ENCODE data around the gene PASK. TPM values are rescaled to one million over a fixed set of nuclear protein-coding genes. Genes with fewer than 3 reads are reported as not detected.

The PASK gene
- polyA plus RNA-seq, 3 donors = 0.56 to 4.3 (median 0.70) TPM

GRCh38 chr2:241195506-241196130, 46.3 kb upstream of the PASK start:
- Histone ChIP-seq H3K79me2 (ENCODE audit: insufficient read depth, low read length) (no peaks in the 10 kb centered on the region), H3K27me3 (ENCODE audit: control insufficient read depth in 2 of 2, insufficient read depth in 2 of 2, low read length in 2 of 2) (no peaks in the 10 kb centered on the region), H3K4me3 (replicated peaks in 1 of 3; ENCODE audit: low read depth in 2 of 3, low read length in 3 of 3) (no peak overlapping the region), H3K4me2 (replicated peaks; ENCODE audit: extremely low read depth, low read length, poor library complexity, severe bottlenecking) (no peak overlapping the region), H3K4me1 (ENCODE audit: control insufficient read depth in 1 of 2, insufficient read depth in 2 of 2, low read length in 2 of 2) (no peaks in the 10 kb centered on the region), H2AFZ (ENCODE audit: insufficient read depth, low read depth, low read length, poor library complexity, severe bottlenecking) (no peak overlapping the region), H3K9me3 (replicated peaks in 1 of 2; ENCODE audit: control insufficient read depth in 1 of 2, insufficient read depth in 1 of 2, low read length in 2 of 2) (no peaks in the 10 kb centered on the region), H4K20me1 (ENCODE audit: insufficient read depth, low read length) (no peaks in the 10 kb centered on the region), H3K36me3 (replicated peaks in 1 of 2; ENCODE audit: control insufficient read depth in 1 of 2, insufficient read depth in 2 of 2, low read length in 2 of 2) (no peaks in the 10 kb centered on the region), H3K27ac (ENCODE audit: low read depth in 1 of 2, low read length in 2 of 2) (no peak overlapping the region), H3K9ac (ENCODE audit: insufficient read depth, low read length, poor library complexity, severe bottlenecking) (no peak overlapping the region)
- intact Hi-C loops (cut with micrococcal nuclease) = no loop called here
- no peak overlapping the region for H3K4me3 Mint-ChIP-seq
- no peak for DNase-seq
- H3K27ac Mint-ChIP-seq = no peak overlapping the region
- H3K4me1 Mint-ChIP-seq = peaks cover 4% of the 10 kb centered on the region
- WGBS (ENCODE audit: insufficient coverage) = 95% methylated on average over 15 of the region's 18 CpGs
- TF ChIP-seq CTCF (IDR thresholded peaks at IDR 0.05) = no peak
- peaks cover 0 to 4% (median 1%) of the 10 kb centered on the region in 3 donors for H3K27me3 Mint-ChIP-seq (ENCODE audit: low read depth in 3 of 3)
- H3K36me3 Mint-ChIP-seq = no peaks in the 10 kb centered on the region
- no peaks in the 10 kb centered on the region for H3K9me3 Mint-ChIP-seq

- peaks cover under 1% of the 10 kb centered on the region for H3K4me1 Mint-ChIP-seq
These were observed 45.5 kb upstream of the PASK start for GRCh38 chr2:241194811-241195210.

More at GRCh38 chr2:241194811-241195210, 45.5 kb upstream of the PASK start:
- no peak overlapping the region for H3K27ac Mint-ChIP-seq
- Histone ChIP-seq H3K27ac (ENCODE audit: low read depth in 1 of 2, low read length in 2 of 2) (no peak overlapping the region), H3K36me3 (replicated peaks in 1 of 2; ENCODE audit: control insufficient read depth in 1 of 2, insufficient read depth in 2 of 2, low read length in 2 of 2) (no peaks in the 10 kb centered on the region), H3K9ac (ENCODE audit: insufficient read depth, low read length, poor library complexity, severe bottlenecking) (no peak overlapping the region), H2AFZ (ENCODE audit: insufficient read depth, low read depth, low read length, poor library complexity, severe bottlenecking) (no peak overlapping the region), H4K20me1 (ENCODE audit: insufficient read depth, low read length) (no peaks in the 10 kb centered on the region), H3K4me1 (ENCODE audit: control insufficient read depth in 1 of 2, insufficient read depth in 2 of 2, low read length in 2 of 2) (no peaks in the 10 kb centered on the region), H3K27me3 (ENCODE audit: control insufficient read depth in 2 of 2, insufficient read depth in 2 of 2, low read length in 2 of 2) (no peaks in the 10 kb centered on the region), H3K9me3 (replicated peaks in 1 of 2; ENCODE audit: control insufficient read depth in 1 of 2, insufficient read depth in 1 of 2, low read length in 2 of 2) (no peaks in the 10 kb centered on the region), H3K79me2 (ENCODE audit: insufficient read depth, low read length) (no peaks in the 10 kb centered on the region), H3K4me2 (replicated peaks; ENCODE audit: extremely low read depth, low read length, poor library complexity, severe bottlenecking) (no peak overlapping the region), H3K4me3 (replicated peaks in 1 of 3; ENCODE audit: low read depth in 2 of 3, low read length in 3 of 3) (no peak overlapping the region)
- peaks cover 0 to 4% (median 1%) of the 10 kb centered on the region in 3 donors for H3K27me3 Mint-ChIP-seq (ENCODE audit: low read depth in 3 of 3)
- H3K9me3 Mint-ChIP-seq = no peaks in the 10 kb centered on the region
- DNase-seq = no peak
- WGBS (ENCODE audit: insufficient coverage) = 91% methylated on average over 7 of the region's 9 CpGs
- H3K36me3 Mint-ChIP-seq = no peaks in the 10 kb centered on the region
- intact Hi-C loops (cut with micrococcal nuclease) = no loop called here
- H3K4me3 Mint-ChIP-seq = no peak overlapping the region
- TF ChIP-seq CTCF (IDR thresholded peaks at IDR 0.05) = no peak
